ENCODE measurements around the gene KIAA0513.

KIAA0513 gene, protein sequence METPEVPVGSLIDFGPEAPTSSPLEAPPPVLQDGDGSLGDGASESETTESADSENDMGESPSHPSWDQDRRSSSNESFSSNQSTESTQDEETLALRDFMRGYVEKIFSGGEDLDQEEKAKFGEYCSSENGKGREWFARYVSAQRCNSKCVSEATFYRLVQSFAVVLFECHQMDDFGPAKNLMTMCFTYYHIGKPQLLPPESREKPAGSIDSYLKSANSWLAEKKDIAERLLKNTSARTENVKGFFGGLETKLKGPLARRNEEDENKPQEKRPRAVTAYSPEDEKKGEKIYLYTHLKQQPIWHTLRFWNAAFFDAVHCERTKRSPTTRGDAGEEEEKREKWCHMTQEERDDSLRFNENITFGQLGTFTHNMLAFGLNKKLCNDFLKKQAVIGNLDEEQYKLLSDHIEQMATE

DNA sequence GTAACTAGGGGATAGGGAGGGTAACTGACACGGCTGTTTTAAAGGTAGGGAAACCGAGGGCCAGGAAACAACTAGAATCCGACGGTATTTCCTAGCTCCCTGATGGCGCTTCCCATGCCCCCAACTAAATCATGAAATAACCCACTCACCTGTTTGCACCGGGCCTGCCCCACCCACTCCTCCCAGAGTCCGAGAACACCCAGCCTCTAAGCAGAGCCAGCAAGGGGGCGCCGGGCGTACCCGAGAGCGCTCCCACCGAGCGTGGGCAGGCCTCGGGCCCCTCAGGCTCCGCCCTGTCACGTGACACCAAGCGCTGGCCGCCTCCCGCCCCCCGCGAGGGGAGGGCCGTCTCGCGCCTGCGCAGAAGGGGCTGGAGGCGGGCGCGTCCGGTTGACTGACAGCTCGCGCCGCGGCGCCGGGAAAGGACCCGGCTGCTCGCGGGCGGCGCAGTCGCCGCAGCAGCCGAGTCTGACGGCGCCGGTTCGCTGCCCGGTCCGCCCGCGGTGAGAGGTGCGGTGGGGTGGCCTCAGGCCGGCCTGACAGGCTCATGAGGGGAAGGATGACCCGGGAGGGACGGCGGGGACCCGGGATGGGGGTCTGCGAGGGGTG is at the start of gene KIAA0513:
TSS of gene KIAA0513 (plus strand) at position 447 of the 609 bp plus-strand sequence. CDS start 39,277 bp downstream, outside the sequence.
- peak within 1 kb of the TSS; percentile 89 for H3K4me3 ChIP-seq (ENCODE audit: low read length)
- TF ChIP-seq, protein P1, sequence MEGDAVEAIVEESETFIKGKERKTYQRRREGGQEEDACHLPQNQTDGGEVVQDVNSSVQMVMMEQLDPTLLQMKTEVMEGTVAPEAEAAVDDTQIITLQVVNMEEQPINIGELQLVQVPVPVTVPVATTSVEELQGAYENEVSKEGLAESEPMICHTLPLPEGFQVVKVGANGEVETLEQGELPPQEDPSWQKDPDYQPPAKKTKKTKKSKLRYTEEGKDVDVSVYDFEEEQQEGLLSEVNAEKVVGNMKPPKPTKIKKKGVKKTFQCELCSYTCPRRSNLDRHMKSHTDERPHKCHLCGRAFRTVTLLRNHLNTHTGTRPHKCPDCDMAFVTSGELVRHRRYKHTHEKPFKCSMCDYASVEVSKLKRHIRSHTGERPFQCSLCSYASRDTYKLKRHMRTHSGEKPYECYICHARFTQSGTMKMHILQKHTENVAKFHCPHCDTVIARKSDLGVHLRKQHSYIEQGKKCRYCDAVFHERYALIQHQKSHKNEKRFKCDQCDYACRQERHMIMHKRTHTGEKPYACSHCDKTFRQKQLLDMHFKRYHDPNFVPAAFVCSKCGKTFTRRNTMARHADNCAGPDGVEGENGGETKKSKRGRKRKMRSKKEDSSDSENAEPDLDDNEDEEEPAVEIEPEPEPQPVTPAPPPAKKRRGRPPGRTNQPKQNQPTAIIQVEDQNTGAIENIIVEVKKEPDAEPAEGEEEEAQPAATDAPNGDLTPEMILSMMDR (IDR thresholded peaks at IDR 0.05; ENCODE audit: insufficient read depth, low read depth, low read length, missing control alignments) = no peak
- peak; percentile 92 for DNase-seq (ENCODE audit: low read depth)

DNA sequence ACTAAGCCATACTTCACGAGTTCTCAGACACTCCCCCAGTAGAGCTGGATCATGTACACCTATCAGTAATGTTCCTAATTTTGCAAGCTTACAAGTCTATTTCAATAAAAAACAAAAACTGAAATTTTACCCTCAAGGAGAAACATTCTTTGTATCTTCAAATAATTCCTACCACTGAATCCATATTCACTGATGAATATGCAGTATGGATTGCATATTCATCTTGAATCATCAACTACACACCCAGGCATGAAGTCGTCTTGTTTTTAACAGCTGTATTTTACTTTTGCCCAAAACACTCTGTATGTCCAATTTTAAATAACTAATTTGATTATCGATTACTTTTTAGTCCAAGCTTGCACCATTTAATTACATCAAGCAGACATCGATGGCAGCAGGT is 48.1 kb upstream of the KIAA0513 start:
- peak; percentile 81 for DNase-seq (ENCODE audit: low read depth)
- TF ChIP-seq, protein P1 (IDR thresholded peaks at IDR 0.05; ENCODE audit: insufficient read depth, low read depth, low read length, missing control alignments) = no peak
- no peak overlapping the region for H3K4me3 ChIP-seq (ENCODE audit: low read length)

DNA sequence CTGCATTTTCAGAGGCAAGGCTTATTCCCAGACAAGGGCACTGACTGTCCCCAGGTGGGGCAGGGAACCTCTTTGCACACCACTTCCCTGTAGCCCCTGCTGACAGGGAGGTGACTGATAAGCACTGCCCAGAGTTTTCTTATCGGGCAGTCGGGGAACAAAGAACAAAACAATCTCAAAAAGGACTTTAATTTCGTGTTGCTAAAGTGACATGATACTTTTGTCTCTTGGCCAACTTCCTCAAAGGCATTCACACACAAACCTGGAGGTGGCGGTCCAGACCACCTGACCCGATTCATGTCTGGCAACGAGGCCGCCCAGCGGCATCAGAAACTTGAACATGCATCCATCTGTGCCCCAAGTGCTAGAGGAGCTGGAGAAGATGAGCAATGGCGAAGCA is 45.2 kb upstream of the KIAA0513 start:
- H3K4me3 ChIP-seq (ENCODE audit: low read length) = no peak overlapping the region
- TF ChIP-seq, protein P1 (IDR thresholded peaks at IDR 0.05; ENCODE audit: insufficient read depth, low read depth, low read length, missing control alignments) = peak; percentile 13
- no peak for DNase-seq (ENCODE audit: low read depth)

DNA sequence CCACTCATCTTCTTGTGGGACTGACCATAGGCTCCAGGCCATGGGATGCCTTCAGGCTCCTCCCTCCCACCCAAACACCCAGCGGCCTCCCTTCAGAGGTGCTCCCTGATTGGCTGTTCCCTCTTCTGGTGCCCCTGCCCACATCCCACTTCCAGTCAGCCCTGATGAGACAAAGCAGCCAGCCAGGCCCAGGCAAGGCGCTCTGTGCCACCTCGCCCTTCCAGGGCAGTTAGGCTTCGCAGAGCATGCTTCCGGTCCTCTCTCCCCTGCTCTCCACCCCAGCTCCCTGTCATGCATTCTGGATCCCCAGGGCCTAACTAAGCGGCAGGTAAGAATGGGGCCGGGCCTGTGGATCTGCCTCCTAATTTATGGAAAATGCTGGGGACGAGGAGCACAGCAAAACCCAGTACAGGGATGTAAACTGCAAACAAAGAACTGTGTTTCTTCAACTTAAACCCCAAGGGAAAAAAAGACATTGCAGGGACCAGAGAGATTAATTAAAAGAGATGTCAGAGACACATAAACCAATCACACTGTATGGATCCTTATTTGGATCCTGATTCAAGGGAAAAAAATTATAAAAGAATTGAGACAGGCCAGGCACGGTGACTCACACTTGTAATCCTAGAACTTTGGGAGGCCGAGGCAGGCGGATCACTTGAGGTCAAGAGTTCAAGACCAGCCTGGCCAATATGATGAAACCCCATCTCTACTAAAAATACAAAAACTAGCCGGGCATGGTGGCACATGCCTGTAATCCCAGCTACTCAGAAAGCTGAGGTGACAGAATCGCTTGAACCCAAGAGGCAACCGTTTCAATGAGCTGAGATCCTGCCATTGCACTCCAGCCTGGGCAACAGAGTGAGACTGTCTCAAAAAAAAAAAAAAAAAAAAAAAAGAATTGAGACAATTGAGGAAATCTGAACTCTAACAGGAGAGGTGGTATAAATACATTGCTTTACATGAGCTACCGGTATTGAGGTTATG is 42.2 kb upstream of the KIAA0513 start:
- TF ChIP-seq, protein P1 (IDR thresholded peaks at IDR 0.05; ENCODE audit: insufficient read depth, low read depth, low read length, missing control alignments) = no peak
- DNase-seq (ENCODE audit: low read depth) = peak; percentile 71
- H3K4me3 ChIP-seq (ENCODE audit: low read length) = no peak overlapping the region

DNA sequence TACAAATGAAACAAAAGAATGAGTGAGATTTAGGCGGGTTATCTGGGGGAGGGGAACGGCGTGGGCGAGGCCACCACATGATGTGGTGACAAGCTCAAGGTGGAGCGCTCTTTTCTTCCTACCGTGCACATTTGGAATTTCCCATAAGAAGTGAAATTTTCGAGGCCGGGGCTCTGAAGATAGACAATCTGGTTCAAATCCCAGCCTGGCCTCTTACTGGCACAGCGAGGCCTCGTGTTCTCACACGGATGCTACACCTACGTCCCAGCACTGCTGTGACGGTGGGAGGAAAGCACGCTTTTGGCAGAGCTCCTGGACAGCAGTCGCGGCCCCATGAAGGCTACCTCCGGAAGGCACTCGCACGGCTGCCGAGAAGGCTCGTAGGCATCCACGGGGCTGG is 41.5 kb upstream of the KIAA0513 start:
- H3K4me3 ChIP-seq (ENCODE audit: low read length) = no peak overlapping the region
- TF ChIP-seq, protein P1 (IDR thresholded peaks at IDR 0.05; ENCODE audit: insufficient read depth, low read depth, low read length, missing control alignments) = no peak
- DNase-seq (ENCODE audit: low read depth) = peak; percentile 22

DNA sequence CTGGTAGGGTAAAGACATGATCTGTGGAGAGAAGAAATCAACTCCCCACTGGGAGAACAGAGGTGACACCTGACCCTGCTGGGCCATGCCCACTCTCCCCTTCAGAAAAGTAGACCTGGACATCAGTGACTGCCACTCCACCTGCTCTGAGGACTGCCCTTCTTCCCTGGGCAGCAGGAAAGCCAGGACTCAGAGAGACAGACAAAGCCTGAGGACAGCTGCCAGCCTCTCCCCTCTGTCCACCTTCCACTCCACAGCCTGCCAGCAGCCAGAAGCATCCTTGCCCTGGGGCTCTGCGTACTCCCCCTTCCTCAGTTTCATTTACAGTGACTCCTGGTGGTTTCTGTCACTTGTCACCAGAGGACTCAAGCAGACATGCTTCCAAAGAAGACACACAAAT is 40.7 kb upstream of the KIAA0513 start:
- TF ChIP-seq, protein P1 (IDR thresholded peaks at IDR 0.05; ENCODE audit: insufficient read depth, low read depth, low read length, missing control alignments) = no peak
- H3K4me3 ChIP-seq (ENCODE audit: low read length) = no peak overlapping the region
- DNase-seq (ENCODE audit: low read depth) = no peak

All from epithelial cell of esophagus (primary cell).